Caki2 (cell line): ENCODE measurements around the gene MRPL50. TPM values are rescaled to one million over a fixed set of nuclear protein-coding genes. Genes with fewer than 3 reads are reported as not detected.

Experiments used
- DNase-seq: peaks from one replicate; pipeline ENCODE4 v3.0.0-alpha.2; 2015; ENCODE audit warnings: low read depth
- in situ Hi-C: cut with HindIII; loops from 2 replicates; pipeline ENCODE4 v1.10.0; 2016; ENCODE audit warnings: low sequenced_read_pairs, low pct_unique_long_range_greater_than_20kb, mixed read lengths
- total RNA-seq: library from RNA; depleted of rRNA; stranded (reverse); fragments of >200 nt; shearing (Covaris generic); gene quantifications from 2 replicates; pipeline ENCODE4 v1.2.3, GENCODE V29; 2014; ENCODE audit warnings: low replicate concordance; rRNA removed

Gene MRPL50
- total RNA-seq = 10.1 and 11.8 TPM in 2 replicates

GRCh38 chr9:101398068-101398929 lies at the start of gene MRPL50, which contains the start of gene ZNF189:
MRPL50 (minus strand) TSS chr9:101398618; CDS start chr9:101398592, 26 bp downstream.
ZNF189 (plus strand) TSS chr9:101398851; CDS start chr9:101399157, 306 bp downstream.
- DNase-seq = peak; percentile 99
- in situ Hi-C loops = no loop called here

DNA sequence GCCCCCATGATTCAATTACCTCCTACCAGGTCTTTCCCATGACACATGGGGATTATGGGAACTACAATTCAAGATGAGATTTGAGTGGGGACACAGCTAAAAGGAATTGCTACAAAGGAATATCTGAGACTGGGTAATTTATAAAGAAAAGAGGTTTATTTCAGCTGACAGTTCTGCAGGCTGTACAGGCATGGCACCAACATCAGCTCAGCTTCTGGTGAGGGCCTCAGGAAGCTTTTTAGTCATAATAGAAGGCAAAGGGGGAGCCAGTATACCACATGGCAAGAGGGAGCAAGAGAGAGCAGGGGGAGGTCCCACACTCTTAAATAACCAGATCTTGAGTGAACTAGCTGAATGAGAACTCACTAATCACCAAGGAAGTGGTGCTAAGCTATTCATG lies 48.3 kb upstream of the MRPL50 start:
- DNase-seq = no peak
- in situ Hi-C loops = no loop called here

GRCh38 chr9:101445353-101446029 lies 47.1 kb upstream of the MRPL50 start:
- DNase-seq = no peak
- in situ Hi-C loops = no loop called here

- in situ Hi-C loops = no loop called here
- no peak for DNase-seq
Observed at GRCh38 chr9:101443364-101443771, 45.0 kb upstream of the MRPL50 start.

DNA sequence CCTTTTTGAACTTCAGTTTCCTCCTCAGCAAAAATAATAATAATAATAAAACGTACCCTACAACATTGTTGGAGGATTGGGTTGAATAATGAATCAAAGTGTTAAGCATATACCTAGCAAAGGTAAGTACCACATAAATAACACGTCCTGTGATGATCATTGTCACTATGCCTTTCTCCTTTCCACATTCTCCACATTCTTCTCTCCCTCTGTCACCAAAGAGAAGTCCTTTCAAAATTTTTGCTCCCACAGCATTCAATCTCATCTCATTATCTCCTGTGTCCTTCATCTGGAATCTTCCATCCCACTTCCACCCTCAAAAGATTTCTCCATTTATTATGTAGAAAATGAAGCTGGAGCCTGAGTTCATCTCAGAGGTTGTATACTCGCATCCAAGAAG lies 44.3 kb upstream of the MRPL50 start:
- in situ Hi-C loops = no loop called here
- DNase-seq = no peak

DNA sequence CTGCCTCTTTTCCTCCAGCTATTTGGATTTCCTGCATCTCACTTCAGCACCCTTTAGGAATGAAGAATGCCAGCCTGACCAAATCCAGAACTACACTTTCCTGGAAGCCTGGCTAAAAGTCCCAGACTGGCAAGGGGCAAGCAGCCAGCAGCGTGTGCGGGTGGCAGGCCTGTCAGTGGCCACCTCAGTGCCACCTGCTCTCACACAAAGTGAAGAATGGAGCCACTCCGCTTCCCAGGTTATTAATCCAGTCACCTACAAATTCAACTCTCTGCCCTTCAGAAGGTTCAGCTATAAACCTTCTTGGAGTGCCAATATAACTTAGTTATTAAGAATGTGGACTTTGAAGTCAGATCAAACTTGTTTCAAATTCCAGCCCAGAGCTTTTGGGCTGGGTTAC lies 43.9 kb upstream of the MRPL50 start:
- no peak for DNase-seq
- in situ Hi-C loops = no loop called here

- in situ Hi-C loops = no loop called here
- DNase-seq = no peak
Observed at GRCh38 chr9:101440714-101441230, 42.4 kb upstream of the MRPL50 start.

GRCh38 chr9:101438523-101438922 lies 40.1 kb upstream of the MRPL50 start:
- in situ Hi-C loops = no loop called here
- no peak for DNase-seq

DNA sequence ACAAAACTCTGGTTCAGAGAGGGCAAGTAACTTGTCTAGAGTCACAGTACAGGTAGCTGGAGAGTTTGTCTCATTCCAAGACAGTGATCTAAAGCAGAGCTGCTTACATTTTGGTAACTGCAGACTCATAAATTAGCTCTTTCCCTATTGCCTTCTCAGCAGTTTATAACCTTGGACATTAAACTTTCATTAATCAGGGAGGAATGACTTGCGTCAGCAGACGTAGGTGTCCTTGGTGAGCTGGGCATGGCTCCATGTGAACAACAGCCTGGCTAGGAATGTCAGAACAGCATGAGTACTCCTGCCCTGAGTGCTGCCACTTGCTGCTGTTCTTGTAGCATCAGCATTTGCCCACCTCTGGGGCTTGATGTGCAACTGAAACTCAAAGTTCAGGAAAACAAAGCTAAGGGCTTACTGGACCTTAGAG lies 39.4 kb upstream of the MRPL50 start:
- in situ Hi-C loops = no loop called here
- no peak for DNase-seq

GRCh38 chr9:101435601-101436079 lies 37.2 kb upstream of the MRPL50 start, which contains the start of gene ALDOB:
ALDOB (minus strand) TSS chr9:101435774; CDS start chr9:101430887, 4,887 bp downstream.
- DNase-seq = no peak
- in situ Hi-C loops = no loop called here

GRCh38 chr9:101434998-101435397 lies 36.6 kb upstream of the MRPL50 start:
- DNase-seq = no peak
- in situ Hi-C loops = no loop called here

- in situ Hi-C loops = no loop called here
Observed at GRCh38 chr9:101433229-101433628, 34.8 kb upstream of the MRPL50 start.

GRCh38 chr9:101432740-101433139 lies 34.3 kb upstream of the MRPL50 start:
- DNase-seq = no peak
- in situ Hi-C loops = no loop called here

More at GRCh38 chr9:101433229-101433628, 34.8 kb upstream of the MRPL50 start:
- DNase-seq = no peak

GRCh38 chr9:101432171-101432570 lies 33.8 kb upstream of the MRPL50 start:
- in situ Hi-C loops = no loop called here

GRCh38 chr9:101429736-101430135 lies 31.3 kb upstream of the MRPL50 start:
- in situ Hi-C loops = no loop called here
- DNase-seq = no peak

More at GRCh38 chr9:101432171-101432570, 33.8 kb upstream of the MRPL50 start:
- no peak for DNase-seq

- in situ Hi-C loops = no loop called here
- no peak for DNase-seq
Observed at GRCh38 chr9:101428909-101429308, 30.5 kb upstream of the MRPL50 start.

GRCh38 chr9:101427957-101428655 lies 29.7 kb upstream of the MRPL50 start:
- in situ Hi-C loops = no loop called here
- no peak for DNase-seq

DNA sequence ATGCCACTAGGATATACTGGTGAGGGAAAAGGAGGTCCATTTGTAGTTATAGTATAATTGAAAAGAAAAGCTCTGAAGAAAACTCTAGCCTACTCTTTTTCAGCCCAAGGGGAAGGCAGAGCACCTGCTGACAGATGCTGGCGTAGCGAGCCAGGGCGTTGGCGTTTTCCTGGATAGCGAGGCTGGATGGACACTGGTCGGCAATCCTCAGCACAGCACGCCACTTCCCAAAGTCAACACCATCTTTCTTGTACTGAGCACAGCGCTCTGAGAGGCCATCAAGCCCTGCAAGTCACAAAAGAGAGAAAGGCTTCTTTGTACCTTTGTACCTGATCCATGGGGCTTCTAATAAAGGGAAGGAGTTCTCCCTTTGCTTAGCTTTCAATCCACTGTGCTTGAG lies 28.9 kb upstream of the MRPL50 start:
- in situ Hi-C loops = no loop called here
- no peak for DNase-seq
